GM12891 (cell line): ENCODE results near the gene RTEL1.

Source experiments
- POLR2A ChIP-seq: IDR thresholded peaks from 2 replicates; pipeline ENCODE4 v1.6.1; 2011; ENCODE audit warnings: low read depth, low read length, control low read depth
- POLR2AphosphoS5 ChIP-seq: IDR thresholded peaks from 2 replicates; pipeline ENCODE4 v1.6.1; 2011; ENCODE audit warnings: low read depth, low read length, control low read depth

- TF ChIP-seq POLR2AphosphoS5, result no peak
- no peak for TF ChIP-seq POLR2A
Measured at GRCh38 chr20:63633732-63634131, 24.4 kb upstream of the RTEL1 start.
